ACC112 (cell line): ENCODE data around the gene CFAP161.
A peak's percentile ranks its signal among the peaks of the same experiment; 100 is the strongest.

Experiments used
- H2AFZ ChIP-seq: fragments of 200-600 bp; sonication (generic); one replicate; pipeline ENCODE4 v1.6.0; 2017; ENCODE audit warnings: antibody characterized with exemption, low read length; ENCODE audit not compliant: unreplicated experiment
- H3K27ac ChIP-seq: fragments of 200-600 bp; sonication (generic); 2 replicates; pipeline ENCODE4 v1.5.1; 2014; ENCODE audit warnings: low read depth, mild to moderate bottlenecking, antibody characterized with exemption, low read length, moderate library complexity
- H3K27me3 ChIP-seq: fragments of 200-600 bp; sonication (generic); 2 replicates; pipeline ENCODE4 v1.6.1; 2014; ENCODE audit warnings: mild to moderate bottlenecking, antibody characterized with exemption, low read length, moderate library complexity, mixed read lengths; ENCODE audit not compliant: insufficient read depth
- H3K36me3 ChIP-seq: fragments of 200-600 bp; sonication (generic); 2 replicates; pipeline ENCODE4 v1.6.1; 2016; ENCODE audit warnings: mild to moderate bottlenecking, antibody characterized with exemption, low read length, moderate library complexity, mixed read lengths; ENCODE audit not compliant: insufficient read depth
- H3K4me1 ChIP-seq: fragments of 200-600 bp; sonication (generic); one replicate; pipeline ENCODE4 v1.6.1; 2016; ENCODE audit warnings: low read length, mixed read lengths; ENCODE audit not compliant: insufficient read depth, unreplicated experiment, control insufficient read depth
- H3K4me3 ChIP-seq: fragments of 200-600 bp; sonication (generic); 2 replicates; pipeline ENCODE4 v1.5.1; 2014; ENCODE audit warnings: mild to moderate bottlenecking, low read depth, low read length
- H3K79me2 ChIP-seq: fragments of 200-600 bp; sonication (generic); one replicate; pipeline ENCODE4 v1.6.0; 2016; ENCODE audit warnings: low read length; ENCODE audit not compliant: control insufficient read depth, unreplicated experiment, insufficient read depth

The CFAP161 gene, protein sequence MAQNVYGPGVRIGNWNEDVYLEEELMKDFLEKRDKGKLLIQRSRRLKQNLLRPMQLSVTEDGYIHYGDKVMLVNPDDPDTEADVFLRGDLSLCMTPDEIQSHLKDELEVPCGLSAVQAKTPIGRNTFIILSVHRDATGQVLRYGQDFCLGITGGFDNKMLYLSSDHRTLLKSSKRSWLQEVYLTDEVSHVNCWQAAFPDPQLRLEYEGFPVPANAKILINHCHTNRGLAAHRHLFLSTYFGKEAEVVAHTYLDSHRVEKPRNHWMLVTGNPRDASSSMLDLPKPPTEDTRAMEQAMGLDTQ

GRCh38 chr15:81133782-81134461 lies at the start of gene CFAP161:
Gene CFAP161 (plus strand): TSS chr15:81134270. CDS start chr15:81134330, 60 bp downstream.
- Histone ChIP-seq H3K27ac (no peak within 1 kb of the TSS), H3K4me3 (peak within 1 kb of the TSS; percentile 70), H3K79me2 (no peaks in the 10 kb centered on the region), H3K27me3 (peaks cover 26% of the 10 kb centered on the region), H2AFZ (peak within 1 kb of the TSS; percentile 16), H3K36me3 (no peaks in the 10 kb centered on the region), H3K4me1 (no peaks in the 10 kb centered on the region)

- Histone ChIP-seq H3K27me3 (peaks cover 29% of the 10 kb centered on the region), H3K4me1 (no peaks in the 10 kb centered on the region), H3K4me3 (no peak overlapping the region), H3K36me3 (no peaks in the 10 kb centered on the region), H3K79me2 (no peaks in the 10 kb centered on the region), H2AFZ (no peak overlapping the region), H3K27ac (no peak overlapping the region)
Measured at GRCh38 chr15:81084716-81085115, 49.4 kb upstream of the CFAP161 start.

- Histone ChIP-seq H3K27ac (no peak overlapping the region), H3K36me3 (no peaks in the 10 kb centered on the region), H2AFZ (no peak overlapping the region), H3K4me3 (no peak overlapping the region), H3K27me3 (peaks cover 34% of the 10 kb centered on the region), H3K79me2 (no peaks in the 10 kb centered on the region), H3K4me1 (no peaks in the 10 kb centered on the region)
Measured at GRCh38 chr15:81085213-81085612, 48.9 kb upstream of the CFAP161 start.

GRCh38 chr15:81085898-81086297 lies 48.2 kb upstream of the CFAP161 start:
- Histone ChIP-seq H3K27me3 (peaks cover 28% of the 10 kb centered on the region), H3K4me1 (no peaks in the 10 kb centered on the region), H3K27ac (no peak overlapping the region), H2AFZ (no peak overlapping the region), H3K4me3 (no peak overlapping the region), H3K79me2 (no peaks in the 10 kb centered on the region), H3K36me3 (no peaks in the 10 kb centered on the region)

DNA sequence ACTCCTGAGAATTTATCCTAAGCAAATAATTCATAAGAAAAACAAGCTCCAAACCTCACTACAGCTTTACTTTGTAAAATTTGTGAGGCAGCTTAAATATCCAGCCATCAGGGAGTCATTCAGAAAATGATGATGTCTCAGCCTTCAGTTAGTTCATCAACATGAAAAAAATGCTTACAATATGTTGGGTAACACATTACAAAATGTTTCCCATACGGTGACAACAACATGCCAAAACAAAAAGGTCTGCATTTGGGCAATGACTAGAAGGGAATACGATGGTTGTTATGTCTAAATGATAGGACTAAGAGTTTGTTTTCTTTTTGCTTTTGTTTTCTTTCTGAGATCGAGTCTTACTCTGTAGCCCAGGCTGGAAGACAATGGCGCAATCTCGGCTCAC lies 47.0 kb upstream of the CFAP161 start:
- no peaks in the 10 kb centered on the region for H3K36me3 ChIP-seq
- H2AFZ ChIP-seq: no peak overlapping the region
- H3K79me2 ChIP-seq: no peaks in the 10 kb centered on the region
- H3K27ac ChIP-seq: no peak overlapping the region
- H3K27me3 ChIP-seq: peaks cover 25% of the 10 kb centered on the region
- H3K4me1 ChIP-seq: peaks cover 3% of the 10 kb centered on the region
- no peak overlapping the region for H3K4me3 ChIP-seq

- Histone ChIP-seq H2AFZ (no peak overlapping the region), H3K79me2 (no peaks in the 10 kb centered on the region), H3K4me3 (no peak overlapping the region), H3K27ac (no peak overlapping the region), H3K4me1 (peaks cover 9% of the 10 kb centered on the region), H3K27me3 (peaks cover 25% of the 10 kb centered on the region), H3K36me3 (no peaks in the 10 kb centered on the region)
Measured at GRCh38 chr15:81087694-81088093, 46.4 kb upstream of the CFAP161 start.

- Histone ChIP-seq H3K36me3 (no peaks in the 10 kb centered on the region), H3K4me1 (peaks cover 14% of the 10 kb centered on the region), H3K27me3 (peaks cover 25% of the 10 kb centered on the region), H3K79me2 (no peaks in the 10 kb centered on the region), H3K27ac (no peak overlapping the region), H3K4me3 (no peak overlapping the region), H2AFZ (no peak overlapping the region)
Measured at GRCh38 chr15:81088470-81089013, 45.5 kb upstream of the CFAP161 start.

DNA sequence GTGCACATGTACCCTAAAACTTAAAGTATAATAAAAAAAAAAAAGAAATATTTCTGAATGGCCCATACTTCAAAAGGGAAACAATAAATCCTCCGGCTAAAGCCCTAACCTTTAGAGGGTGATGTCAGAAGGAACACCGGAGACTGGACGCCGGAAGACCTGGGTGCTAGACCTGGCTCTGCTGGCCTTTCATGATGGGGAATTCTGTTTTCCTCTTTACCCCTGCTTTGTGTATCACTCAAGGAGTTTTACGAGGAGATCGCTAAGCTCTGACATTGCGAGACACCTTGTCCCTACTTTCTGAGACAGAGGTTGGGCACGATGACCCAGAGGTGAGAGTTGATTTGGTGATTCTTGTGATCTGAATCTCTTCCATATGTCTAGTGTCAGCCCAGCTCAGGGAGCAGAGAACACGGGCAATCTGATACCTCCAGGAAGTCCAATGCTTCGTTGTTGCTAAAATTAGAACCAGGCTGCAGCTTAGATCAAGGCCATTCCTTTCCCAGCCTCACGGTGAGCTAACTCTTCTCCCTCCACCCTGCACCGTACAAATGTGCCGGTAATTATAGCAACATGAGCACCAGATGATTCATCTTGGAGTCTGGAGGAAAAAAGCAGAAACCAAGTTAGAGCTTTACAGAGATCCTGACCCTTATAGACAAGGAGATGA lies 42.0 kb upstream of the CFAP161 start:
- H3K79me2 ChIP-seq: no peaks in the 10 kb centered on the region
- H3K4me3 ChIP-seq: peak overlapping the region; percentile 48
- H3K27me3 ChIP-seq: peaks cover 25% of the 10 kb centered on the region
- H3K36me3 ChIP-seq: no peaks in the 10 kb centered on the region
- H2AFZ ChIP-seq: no peak overlapping the region
- H3K27ac ChIP-seq: peak overlapping the region; percentile 68
- peaks cover 14% of the 10 kb centered on the region for H3K4me1 ChIP-seq

GRCh38 chr15:81092559-81092902 lies 41.5 kb upstream of the CFAP161 start:
- Histone ChIP-seq H3K4me1 (peaks cover 14% of the 10 kb centered on the region), H3K36me3 (no peaks in the 10 kb centered on the region), H3K27ac (peak overlapping the region; percentile 68), H3K79me2 (no peaks in the 10 kb centered on the region), H3K4me3 (peak overlapping the region; percentile 48), H3K27me3 (peaks cover 24% of the 10 kb centered on the region), H2AFZ (no peak overlapping the region)

DNA sequence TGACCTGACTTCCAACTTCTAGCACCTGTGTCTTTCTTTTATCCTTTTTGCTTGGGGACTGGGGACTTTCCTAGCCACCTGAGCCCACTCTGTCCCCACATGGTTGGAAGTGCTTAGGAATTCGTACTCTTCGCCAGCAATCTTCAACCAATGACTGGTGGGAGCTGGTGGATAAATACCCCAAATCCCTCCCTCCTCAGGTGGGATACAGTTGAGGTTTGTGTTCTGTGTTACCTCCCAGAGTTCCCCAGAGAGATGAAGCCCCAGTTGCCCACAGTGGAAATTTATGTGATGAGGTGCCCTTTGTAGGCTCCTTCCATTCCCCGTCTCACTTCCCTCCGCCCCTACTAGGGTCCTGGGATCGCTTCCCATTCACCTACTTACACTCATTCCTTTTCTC lies 40.1 kb upstream of the CFAP161 start:
- Histone ChIP-seq H3K27ac (no peak overlapping the region), H3K27me3 (peaks cover 13% of the 10 kb centered on the region), H3K36me3 (no peaks in the 10 kb centered on the region), H3K4me1 (peaks cover 15% of the 10 kb centered on the region), H3K79me2 (no peaks in the 10 kb centered on the region), H3K4me3 (no peak overlapping the region), H2AFZ (no peak overlapping the region)
